Natural killer cell (primary cell): Measurements from ENCODE around the gene PHLDB2. TPM values are rescaled to one million over a fixed set of nuclear protein-coding genes. Genes with fewer than 3 reads are reported as not detected.

Experiments
- ATAC-seq, 3 donors: fragments of 150-1000 bp in 2 of 3; fragments of 200-7000 bp in 1 of 3; cut with Tn5 transposase; 1 replicate in 1 of 3; 2 replicates in 2 of 3; pipeline ENCODE4 v1.10.0; 2021; ENCODE audit warnings: mild to moderate bottlenecking in 2 of 3, moderate library complexity in 2 of 3
- DNase-seq, 2 donors: peaks; one replicate each; pipeline versions ENCODE4 v3.0.0 to v3.0.0-alpha.2; 2013 to 2021; ENCODE audit warnings: mixed read lengths in 1 of 2
- H3K27ac ChIP-seq: one replicate; pipeline ENCODE4 v1.5.1; 2013; ENCODE audit warnings: mild to moderate bottlenecking, low read length
- H3K27me3 ChIP-seq: one replicate; pipeline ENCODE4 v1.6.1; 2013; ENCODE audit warnings: low read length; ENCODE audit not compliant: control insufficient read depth, insufficient read depth
- H3K36me3 ChIP-seq: one replicate; pipeline ENCODE4 v1.6.1; 2013; ENCODE audit warnings: low read length; ENCODE audit not compliant: control insufficient read depth, insufficient read depth
- H3K4me1 ChIP-seq: one replicate; pipeline ENCODE4 v1.6.1; 2013; ENCODE audit warnings: low read length; ENCODE audit not compliant: control insufficient read depth, insufficient read depth
- H3K4me3 ChIP-seq: one replicate; pipeline ENCODE4 v1.5.1; 2013; ENCODE audit warnings: low read length
- H3K9me3 ChIP-seq: one replicate; pipeline ENCODE4 v1.6.1; 2013; ENCODE audit warnings: low read length; ENCODE audit not compliant: control insufficient read depth, insufficient read depth
- H3K27ac Mint-ChIP-seq, 2 donors: one replicate each; pipeline ENCODE4 v1.8.0; 2022; ENCODE audit warnings: mild to moderate bottlenecking in 2 of 2, mixed read lengths in 2 of 2, moderate library complexity in 1 of 2
- H3K27me3 Mint-ChIP-seq, 2 donors: one replicate each; pipeline ENCODE4 v1.8.0; 2022; ENCODE audit warnings: low read depth in 2 of 2, mixed read lengths in 2 of 2
- H3K36me3 Mint-ChIP-seq: one replicate; pipeline ENCODE4 v1.8.0; 2022; ENCODE audit warnings: mixed read lengths
- H3K4me1 Mint-ChIP-seq, 2 donors: one replicate each; pipeline ENCODE4 v1.8.0; 2022; ENCODE audit warnings: mixed read lengths in 2 of 2
- H3K4me3 Mint-ChIP-seq: one replicate; pipeline ENCODE4 v1.8.0; 2022; ENCODE audit warnings: mild to moderate bottlenecking, moderate library complexity, mixed read lengths
- H3K9me3 Mint-ChIP-seq, 2 donors: one replicate each; pipeline ENCODE4 v1.8.0; 2022; ENCODE audit warnings: mixed read lengths in 2 of 2
- WGBS: methylation state at CpG from one replicate; pipeline ENCODE4 v1.1.7; 2013; ENCODE audit warnings: missing lambda C conversion rate; ENCODE audit not compliant: insufficient coverage; 5-methylcytosine and 5-hydroxymethylcytosine counted together
- intact Hi-C: fragments of 100-400 bp; cut with micrococcal nuclease; formaldehyde crosslinking; loops from one replicate; pipeline ENCODE4 v1.14.2; 2022
- total RNA-seq, 4 donors: library from RNA; stranded (reverse); fragments of 120-200 nt in 1 of 4; gene quantifications; one replicate each; pipeline versions ENCODE4 v1.2.3 to v1.2.4, GENCODE V29; 2013 to 2022
- TF ChIP-seq, protein P1 (sequence below): fragments of 200-600 bp; IDR thresholded peaks from one replicate; pipeline ENCODE4 v1.8.0; 2022; ENCODE audit warnings: antibody characterized with exemption

The PHLDB2 gene
- total RNA-seq, 3 donors from 2014 or later (not counting 1 experiment from before 2014, with no cell fraction given), result 63.3 to 93.4 (median 64.0) TPM

DNA sequence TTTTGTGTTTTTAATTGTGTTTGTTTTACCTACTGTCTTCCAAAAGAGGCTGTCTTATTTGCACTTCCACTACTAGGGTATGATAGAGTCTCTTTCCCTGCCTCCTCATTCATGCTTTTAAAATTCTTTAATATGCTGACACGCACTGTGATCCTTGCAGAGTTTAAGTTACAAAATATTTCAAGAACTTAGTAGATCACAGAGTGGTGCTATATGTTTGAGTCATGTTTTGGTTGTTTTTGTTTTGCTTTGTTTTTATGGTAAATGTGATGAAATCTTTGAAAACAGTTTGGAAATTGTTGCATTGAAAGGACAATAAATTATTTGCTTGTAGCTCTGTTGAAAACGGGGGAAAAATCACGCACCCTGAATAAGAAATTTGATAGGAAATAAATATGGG lies 113.8 kb downstream of the PHLDB2 start:
- TF ChIP-seq, protein P1, sequence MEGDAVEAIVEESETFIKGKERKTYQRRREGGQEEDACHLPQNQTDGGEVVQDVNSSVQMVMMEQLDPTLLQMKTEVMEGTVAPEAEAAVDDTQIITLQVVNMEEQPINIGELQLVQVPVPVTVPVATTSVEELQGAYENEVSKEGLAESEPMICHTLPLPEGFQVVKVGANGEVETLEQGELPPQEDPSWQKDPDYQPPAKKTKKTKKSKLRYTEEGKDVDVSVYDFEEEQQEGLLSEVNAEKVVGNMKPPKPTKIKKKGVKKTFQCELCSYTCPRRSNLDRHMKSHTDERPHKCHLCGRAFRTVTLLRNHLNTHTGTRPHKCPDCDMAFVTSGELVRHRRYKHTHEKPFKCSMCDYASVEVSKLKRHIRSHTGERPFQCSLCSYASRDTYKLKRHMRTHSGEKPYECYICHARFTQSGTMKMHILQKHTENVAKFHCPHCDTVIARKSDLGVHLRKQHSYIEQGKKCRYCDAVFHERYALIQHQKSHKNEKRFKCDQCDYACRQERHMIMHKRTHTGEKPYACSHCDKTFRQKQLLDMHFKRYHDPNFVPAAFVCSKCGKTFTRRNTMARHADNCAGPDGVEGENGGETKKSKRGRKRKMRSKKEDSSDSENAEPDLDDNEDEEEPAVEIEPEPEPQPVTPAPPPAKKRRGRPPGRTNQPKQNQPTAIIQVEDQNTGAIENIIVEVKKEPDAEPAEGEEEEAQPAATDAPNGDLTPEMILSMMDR, result no peak

DNA sequence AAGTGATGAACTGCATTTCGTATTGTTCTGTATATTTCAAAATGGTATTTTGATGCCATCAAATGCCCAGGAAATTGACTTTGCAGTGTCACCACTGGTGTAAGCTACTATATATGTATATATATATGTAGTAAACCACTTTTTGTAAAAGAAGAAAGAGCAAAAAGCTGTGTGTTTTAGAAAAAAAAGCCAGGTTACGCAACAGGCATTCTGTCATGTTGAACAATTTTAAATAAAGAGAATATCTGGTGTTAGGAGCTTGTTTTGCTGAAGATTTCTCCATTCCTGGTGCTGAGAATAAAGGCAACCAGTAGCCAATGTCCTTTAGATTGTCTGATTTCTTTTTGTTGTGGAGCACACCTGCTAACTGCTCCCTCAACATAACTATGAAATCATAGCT lies 116.1 kb downstream of the PHLDB2 start:
- no peaks in the 10 kb centered on the region for H3K9me3 ChIP-seq
- peaks cover 6% of the 10 kb centered on the region for H3K4me1 ChIP-seq
- peaks cover 7% of the 10 kb centered on the region for H3K36me3 ChIP-seq
- no peaks in the 10 kb centered on the region for H3K27me3 ChIP-seq
- Mint-ChIP-seq H3K4me3 (no peak overlapping the region), H3K27ac (no peak overlapping the region), H3K9me3 (no peaks in the 10 kb centered on the region), H3K27me3 (no peaks in the 10 kb centered on the region), H3K4me1 (peaks cover 17 to 18% of the 10 kb centered on the region in 2 donors), H3K36me3 (no peaks in the 10 kb centered on the region)
- no peak overlapping the region for H3K27ac ChIP-seq
- WGBS, result 89% methylated on average over 2 of the region's 2 CpGs
- DNase-seq, result no peak
- H3K4me3 ChIP-seq, result no peak overlapping the region
- ATAC-seq, result no peak
- TF ChIP-seq, protein P1, result no peak
- intact Hi-C loops, result loop anchor here (5.0 kb wide), 1 partner anchor 587 kb away; the partner anchor contains the start of genes ATG3 and SLC35A5

More for the DNA sequence above, 113.8 kb downstream of the PHLDB2 start:
- Mint-ChIP-seq H3K4me1 (no peaks in the 10 kb centered on the region), H3K9me3 (no peaks in the 10 kb centered on the region), H3K27ac (no peak overlapping the region), H3K36me3 (peaks cover 10% of the 10 kb centered on the region), H3K27me3 (no peaks in the 10 kb centered on the region), H3K4me3 (no peak overlapping the region)
- ATAC-seq (no peak), DNase-seq (no peak)
- Histone ChIP-seq H3K4me3 (no peak overlapping the region), H3K36me3 (peaks cover 9% of the 10 kb centered on the region), H3K9me3 (no peaks in the 10 kb centered on the region), H3K27me3 (no peaks in the 10 kb centered on the region), H3K27ac (no peak overlapping the region), H3K4me1 (no peaks in the 10 kb centered on the region)
- intact Hi-C loops, result no loop called here
- WGBS, result 100% methylated on average over 2 of the region's 3 CpGs

DNA sequence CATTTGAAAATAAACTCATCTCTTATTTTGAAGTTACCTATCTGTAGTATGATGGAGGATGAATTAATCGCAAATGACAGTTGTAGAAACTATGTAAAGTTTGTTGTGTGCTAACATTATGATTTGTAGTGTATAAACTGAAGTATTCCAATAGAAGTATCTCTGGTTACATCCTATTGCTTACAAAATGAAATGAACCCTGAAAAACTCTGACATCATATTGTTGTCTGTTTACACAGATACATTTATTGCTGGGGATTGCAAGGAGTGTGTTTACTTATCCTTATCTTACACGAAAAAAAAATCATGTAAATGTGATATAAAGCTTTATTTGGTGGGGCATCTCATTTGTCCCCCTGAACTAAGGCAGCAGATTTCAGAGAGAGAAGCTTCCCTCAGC lies 117.2 kb downstream of the PHLDB2 start:
- TF ChIP-seq, protein P1, result no peak

More for the DNA sequence above, 117.2 kb downstream of the PHLDB2 start:
- intact Hi-C loops, result loop anchor here (5.0 kb wide), 1 partner anchor 586 kb away; the partner anchor contains the start of genes ATG3 and SLC35A5
- Histone ChIP-seq H3K4me3 (no peak overlapping the region), H3K27ac (no peak overlapping the region), H3K9me3 (no peaks in the 10 kb centered on the region), H3K27me3 (no peaks in the 10 kb centered on the region), H3K4me1 (peaks cover 12% of the 10 kb centered on the region), H3K36me3 (peaks cover 4% of the 10 kb centered on the region)
- Mint-ChIP-seq H3K4me1 (peaks cover 19 to 23% of the 10 kb centered on the region in 2 donors), H3K9me3 (no peaks in the 10 kb centered on the region), H3K4me3 (no peak overlapping the region), H3K36me3 (no peaks in the 10 kb centered on the region), H3K27ac (peak overlapping the region in 1 of 2 donors; percentile 59), H3K27me3 (no peaks in the 10 kb centered on the region)
- ATAC-seq, result no peak
- DNase-seq, result no peak
- 100% methylated on average over 2 of the region's 2 CpGs for WGBS
